ENCODE measurements around the gene FAHD1. TPM values are rescaled to one million over a fixed set of nuclear protein-coding genes. Genes with fewer than 3 reads are reported as not detected.

The FAHD1 gene
- polyA plus RNA-seq, 1 donor from 2014 or later = 73.5 TPM

DNA sequence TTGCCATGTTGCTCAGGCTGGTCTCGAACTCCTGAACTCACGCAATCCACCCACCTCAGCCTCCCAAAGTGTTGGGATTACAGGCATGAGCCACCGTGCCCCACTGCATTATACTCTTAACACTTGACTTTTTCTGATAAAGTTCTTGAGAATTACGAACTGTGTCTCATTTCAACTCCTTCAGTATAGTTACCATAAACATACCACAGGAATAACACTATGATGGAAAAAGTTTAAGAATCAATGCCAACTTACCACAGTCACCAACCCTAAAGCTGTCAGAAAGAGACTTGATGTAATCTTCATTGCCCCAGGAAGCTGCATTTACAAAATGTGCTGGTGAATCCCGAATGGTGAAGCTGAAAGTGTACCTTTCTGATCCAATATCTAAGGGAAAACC, 34.7 kb downstream of the FAHD1 start:
- no peaks in the 10 kb centered on the region for H3K79me2 ChIP-seq (replicated peaks; ENCODE audit: insufficient read depth, low read length)
- H3K4me3 ChIP-seq (ENCODE audit: low read length) = no peak overlapping the region
- H3K9ac ChIP-seq (ENCODE audit: low read length) = no peak overlapping the region
- H3F3A ChIP-seq (ENCODE audit: insufficient read depth, low read length, poor library complexity, severe bottlenecking) = no peaks in the 10 kb centered on the region
- H3K9me2 ChIP-seq (ENCODE audit: insufficient read depth, low read length) = no peaks in the 10 kb centered on the region
- no peaks in the 10 kb centered on the region for H3K9me3 ChIP-seq (ENCODE audit: low read length)
- TF ChIP-seq RAD21 (conservative IDR thresholded peaks at IDR 0.05) (no peak), TAF1 (IDR thresholded peaks at IDR 0.05; ENCODE audit: low read depth) (no peak), EZH2 (IDR thresholded peaks at IDR 0.05; ENCODE audit: borderline replicate concordance, insufficient read depth, low read length, poor library complexity, severe bottlenecking) (no peak), MXI1 (conservative IDR thresholded peaks at IDR 0.05; ENCODE audit: poor library complexity, severe bottlenecking) (no peak), SMC3 (conservative IDR thresholded peaks at IDR 0.05; ENCODE audit: poor library complexity) (no peak), POLR2AphosphoS5 (IDR thresholded peaks at IDR 0.05) (no peak), EP300 (conservative IDR thresholded peaks at IDR 0.05; ENCODE audit: poor library complexity, severe bottlenecking) (no peak)
- TF ChIP-seq, protein P1, sequence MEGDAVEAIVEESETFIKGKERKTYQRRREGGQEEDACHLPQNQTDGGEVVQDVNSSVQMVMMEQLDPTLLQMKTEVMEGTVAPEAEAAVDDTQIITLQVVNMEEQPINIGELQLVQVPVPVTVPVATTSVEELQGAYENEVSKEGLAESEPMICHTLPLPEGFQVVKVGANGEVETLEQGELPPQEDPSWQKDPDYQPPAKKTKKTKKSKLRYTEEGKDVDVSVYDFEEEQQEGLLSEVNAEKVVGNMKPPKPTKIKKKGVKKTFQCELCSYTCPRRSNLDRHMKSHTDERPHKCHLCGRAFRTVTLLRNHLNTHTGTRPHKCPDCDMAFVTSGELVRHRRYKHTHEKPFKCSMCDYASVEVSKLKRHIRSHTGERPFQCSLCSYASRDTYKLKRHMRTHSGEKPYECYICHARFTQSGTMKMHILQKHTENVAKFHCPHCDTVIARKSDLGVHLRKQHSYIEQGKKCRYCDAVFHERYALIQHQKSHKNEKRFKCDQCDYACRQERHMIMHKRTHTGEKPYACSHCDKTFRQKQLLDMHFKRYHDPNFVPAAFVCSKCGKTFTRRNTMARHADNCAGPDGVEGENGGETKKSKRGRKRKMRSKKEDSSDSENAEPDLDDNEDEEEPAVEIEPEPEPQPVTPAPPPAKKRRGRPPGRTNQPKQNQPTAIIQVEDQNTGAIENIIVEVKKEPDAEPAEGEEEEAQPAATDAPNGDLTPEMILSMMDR (IDR thresholded peaks at IDR 0.05; ENCODE audit: poor library complexity, severe bottlenecking) = no peak
- TF ChIP-seq, protein P2, sequence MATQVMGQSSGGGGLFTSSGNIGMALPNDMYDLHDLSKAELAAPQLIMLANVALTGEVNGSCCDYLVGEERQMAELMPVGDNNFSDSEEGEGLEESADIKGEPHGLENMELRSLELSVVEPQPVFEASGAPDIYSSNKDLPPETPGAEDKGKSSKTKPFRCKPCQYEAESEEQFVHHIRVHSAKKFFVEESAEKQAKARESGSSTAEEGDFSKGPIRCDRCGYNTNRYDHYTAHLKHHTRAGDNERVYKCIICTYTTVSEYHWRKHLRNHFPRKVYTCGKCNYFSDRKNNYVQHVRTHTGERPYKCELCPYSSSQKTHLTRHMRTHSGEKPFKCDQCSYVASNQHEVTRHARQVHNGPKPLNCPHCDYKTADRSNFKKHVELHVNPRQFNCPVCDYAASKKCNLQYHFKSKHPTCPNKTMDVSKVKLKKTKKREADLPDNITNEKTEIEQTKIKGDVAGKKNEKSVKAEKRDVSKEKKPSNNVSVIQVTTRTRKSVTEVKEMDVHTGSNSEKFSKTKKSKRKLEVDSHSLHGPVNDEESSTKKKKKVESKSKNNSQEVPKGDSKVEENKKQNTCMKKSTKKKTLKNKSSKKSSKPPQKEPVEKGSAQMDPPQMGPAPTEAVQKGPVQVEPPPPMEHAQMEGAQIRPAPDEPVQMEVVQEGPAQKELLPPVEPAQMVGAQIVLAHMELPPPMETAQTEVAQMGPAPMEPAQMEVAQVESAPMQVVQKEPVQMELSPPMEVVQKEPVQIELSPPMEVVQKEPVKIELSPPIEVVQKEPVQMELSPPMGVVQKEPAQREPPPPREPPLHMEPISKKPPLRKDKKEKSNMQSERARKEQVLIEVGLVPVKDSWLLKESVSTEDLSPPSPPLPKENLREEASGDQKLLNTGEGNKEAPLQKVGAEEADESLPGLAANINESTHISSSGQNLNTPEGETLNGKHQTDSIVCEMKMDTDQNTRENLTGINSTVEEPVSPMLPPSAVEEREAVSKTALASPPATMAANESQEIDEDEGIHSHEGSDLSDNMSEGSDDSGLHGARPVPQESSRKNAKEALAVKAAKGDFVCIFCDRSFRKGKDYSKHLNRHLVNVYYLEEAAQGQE (IDR thresholded peaks at IDR 0.05; ENCODE audit: borderline replicate concordance) = no peak
- no peak overlapping the region for H3K4me2 ChIP-seq (ENCODE audit: low read length)
- no peak overlapping the region for H3K27ac ChIP-seq (ENCODE audit: low read length)
- no peak overlapping the region for H2AFZ ChIP-seq (ENCODE audit: low read depth, low read length)
- H3K36me3 ChIP-seq (ENCODE audit: insufficient read depth, low read length) = no peaks in the 10 kb centered on the region
- peaks cover 57% of the 10 kb centered on the region for H3K27me3 ChIP-seq (ENCODE audit: insufficient read depth, low read depth, low read length)
- H4K20me1 ChIP-seq (ENCODE audit: insufficient read depth) = no peaks in the 10 kb centered on the region

DNA sequence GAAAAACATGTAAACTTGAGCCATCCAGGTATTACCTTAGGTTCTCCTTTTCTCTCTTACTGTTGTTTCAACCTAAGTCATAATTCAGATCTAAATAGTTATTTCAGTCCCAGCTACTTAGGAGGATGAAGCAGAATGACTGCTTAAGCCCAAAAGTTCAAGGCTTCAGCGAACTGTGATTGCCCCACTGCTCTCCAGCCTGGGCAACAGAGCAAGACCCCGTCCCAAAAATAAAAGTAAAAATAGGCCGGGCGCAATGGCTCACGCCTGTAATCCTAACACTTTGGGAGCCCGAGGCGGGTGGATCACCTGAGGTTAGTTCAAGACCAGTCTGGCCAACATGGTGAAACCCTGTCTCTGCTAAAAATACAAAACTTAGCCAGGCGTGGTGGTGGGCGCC, 35.4 kb downstream of the FAHD1 start:
- H3K27me3 ChIP-seq (ENCODE audit: insufficient read depth, low read depth, low read length) = peaks cover 56% of the 10 kb centered on the region
- H3K9me2 ChIP-seq (ENCODE audit: insufficient read depth, low read length) = no peaks in the 10 kb centered on the region
- H3K27ac ChIP-seq (ENCODE audit: low read length) = no peak overlapping the region
- H3K4me2 ChIP-seq (ENCODE audit: low read length) = no peak overlapping the region
- H3K79me2 ChIP-seq (replicated peaks; ENCODE audit: insufficient read depth, low read length) = no peaks in the 10 kb centered on the region
- no peak overlapping the region for H3K9ac ChIP-seq (ENCODE audit: low read length)
- no peaks in the 10 kb centered on the region for H3K36me3 ChIP-seq (ENCODE audit: insufficient read depth, low read length)
- no peak overlapping the region for H3K4me3 ChIP-seq (ENCODE audit: low read length)
- no peaks in the 10 kb centered on the region for H4K20me1 ChIP-seq (ENCODE audit: insufficient read depth)
- no peak for TF ChIP-seq RAD21 (conservative IDR thresholded peaks at IDR 0.05)
- TF ChIP-seq, protein P2 (IDR thresholded peaks at IDR 0.05; ENCODE audit: borderline replicate concordance) = no peak
- no peak for TF ChIP-seq TAF1 (IDR thresholded peaks at IDR 0.05; ENCODE audit: low read depth)
- no peak for TF ChIP-seq EZH2 (IDR thresholded peaks at IDR 0.05; ENCODE audit: borderline replicate concordance, insufficient read depth, low read length, poor library complexity, severe bottlenecking)
- no peak for TF ChIP-seq EP300 (conservative IDR thresholded peaks at IDR 0.05; ENCODE audit: poor library complexity, severe bottlenecking)
- TF ChIP-seq SMC3 (conservative IDR thresholded peaks at IDR 0.05; ENCODE audit: poor library complexity) = no peak
- TF ChIP-seq, protein P1 (IDR thresholded peaks at IDR 0.05; ENCODE audit: poor library complexity, severe bottlenecking) = no peak
- TF ChIP-seq POLR2AphosphoS5 (IDR thresholded peaks at IDR 0.05) = no peak
- TF ChIP-seq MXI1 (conservative IDR thresholded peaks at IDR 0.05; ENCODE audit: poor library complexity, severe bottlenecking) = no peak
- no peak overlapping the region for H2AFZ ChIP-seq (ENCODE audit: low read depth, low read length)
- no peaks in the 10 kb centered on the region for H3F3A ChIP-seq (ENCODE audit: insufficient read depth, low read length, poor library complexity, severe bottlenecking)
- H3K9me3 ChIP-seq (ENCODE audit: low read length) = no peaks in the 10 kb centered on the region

Data from neural cell (in vitro differentiated cells).